Adrenal gland (tissue), 5 donors: ENCODE data around the gene PDX1.

Source experiments
- CTCF ChIP-seq, 6 experiments: fragments of 450-650 bp in 4 of 6; fragments of 200-600 bp in 2 of 6; sonication (generic) in 1 of 6; IDR thresholded peaks; 1 replicate in 5 of 6; 2 replicates in 1 of 6; pipeline versions ENCODE4 v1.5.1 to v1.8.0; 2016 to 2021; ENCODE audit warnings: antibody characterized with exemption in 6 of 6, mild to moderate bottlenecking in 2 of 6, moderate library complexity in 1 of 6
- POLR2A ChIP-seq, 2 donors: fragments of 450-650 bp; IDR thresholded peaks; one replicate each; pipeline ENCODE4 v1.6.1; 2017; ENCODE audit warnings: antibody characterized with exemption in 2 of 2, mild to moderate bottlenecking in 2 of 2, moderate library complexity in 1 of 2
- donor health status: DM: no; HTN: no; CAD: no.

- TF ChIP-seq CTCF (IDR thresholded peaks at IDR 0.05) (no peak), POLR2A (IDR thresholded peaks at IDR 0.05) (no peak)
These were observed 23.2 kb downstream of the PDX1 start for GRCh38 chr13:27942972-27943371.
